ENCODE results near the gene ZNF664.

ZNF664 gene

GRCh38 chr12:123998344-123998990 lies 25.5 kb downstream of the ZNF664 start:
- H3K4me3 ChIP-seq (ENCODE audit: low read depth, low read length), result no peak overlapping the region
- TF ChIP-seq, protein P1, sequence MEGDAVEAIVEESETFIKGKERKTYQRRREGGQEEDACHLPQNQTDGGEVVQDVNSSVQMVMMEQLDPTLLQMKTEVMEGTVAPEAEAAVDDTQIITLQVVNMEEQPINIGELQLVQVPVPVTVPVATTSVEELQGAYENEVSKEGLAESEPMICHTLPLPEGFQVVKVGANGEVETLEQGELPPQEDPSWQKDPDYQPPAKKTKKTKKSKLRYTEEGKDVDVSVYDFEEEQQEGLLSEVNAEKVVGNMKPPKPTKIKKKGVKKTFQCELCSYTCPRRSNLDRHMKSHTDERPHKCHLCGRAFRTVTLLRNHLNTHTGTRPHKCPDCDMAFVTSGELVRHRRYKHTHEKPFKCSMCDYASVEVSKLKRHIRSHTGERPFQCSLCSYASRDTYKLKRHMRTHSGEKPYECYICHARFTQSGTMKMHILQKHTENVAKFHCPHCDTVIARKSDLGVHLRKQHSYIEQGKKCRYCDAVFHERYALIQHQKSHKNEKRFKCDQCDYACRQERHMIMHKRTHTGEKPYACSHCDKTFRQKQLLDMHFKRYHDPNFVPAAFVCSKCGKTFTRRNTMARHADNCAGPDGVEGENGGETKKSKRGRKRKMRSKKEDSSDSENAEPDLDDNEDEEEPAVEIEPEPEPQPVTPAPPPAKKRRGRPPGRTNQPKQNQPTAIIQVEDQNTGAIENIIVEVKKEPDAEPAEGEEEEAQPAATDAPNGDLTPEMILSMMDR (IDR thresholded peaks at IDR 0.05; ENCODE audit: low read depth, low read length), result no peak

- TF ChIP-seq, protein P1 (IDR thresholded peaks at IDR 0.05; ENCODE audit: low read depth, low read length), result no peak
- H3K4me3 ChIP-seq (ENCODE audit: low read depth, low read length), result no peak overlapping the region
These were observed 26.0 kb downstream of the ZNF664 start for GRCh38 chr12:123998991-123999359.

- H3K4me3 ChIP-seq (ENCODE audit: low read depth, low read length), result no peak overlapping the region
- TF ChIP-seq, protein P1 (IDR thresholded peaks at IDR 0.05; ENCODE audit: low read depth, low read length), result no peak
These were observed 27.1 kb downstream of the ZNF664 start for GRCh38 chr12:124000111-124000510.

DNA sequence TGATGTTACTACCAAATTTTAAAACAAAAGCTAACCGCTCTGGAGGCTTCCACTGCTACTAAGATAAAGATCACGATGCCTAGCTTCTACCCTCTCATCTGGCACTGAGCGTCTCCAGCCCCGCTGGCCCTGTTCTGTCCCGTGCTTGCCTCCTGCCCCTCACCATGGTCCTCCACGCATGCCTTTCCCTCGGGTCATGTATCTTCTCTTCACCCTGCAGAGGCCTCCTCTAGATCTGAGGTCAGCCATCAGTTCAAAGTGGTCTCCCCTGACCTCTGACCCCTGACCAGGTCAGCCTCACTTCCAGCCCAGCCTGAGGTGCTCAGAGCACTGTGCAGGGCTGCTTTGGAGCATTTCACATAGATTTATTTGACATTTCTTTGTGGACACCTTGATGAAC lies 28.3 kb downstream of the ZNF664 start:
- TF ChIP-seq, protein P1 (IDR thresholded peaks at IDR 0.05; ENCODE audit: low read depth, low read length), result no peak
- H3K4me3 ChIP-seq (ENCODE audit: low read depth, low read length), result no peak overlapping the region

- no peak overlapping the region for H3K4me3 ChIP-seq (ENCODE audit: low read depth, low read length)
These were observed 29.1 kb downstream of the ZNF664 start for GRCh38 chr12:124002021-124002644.

DNA sequence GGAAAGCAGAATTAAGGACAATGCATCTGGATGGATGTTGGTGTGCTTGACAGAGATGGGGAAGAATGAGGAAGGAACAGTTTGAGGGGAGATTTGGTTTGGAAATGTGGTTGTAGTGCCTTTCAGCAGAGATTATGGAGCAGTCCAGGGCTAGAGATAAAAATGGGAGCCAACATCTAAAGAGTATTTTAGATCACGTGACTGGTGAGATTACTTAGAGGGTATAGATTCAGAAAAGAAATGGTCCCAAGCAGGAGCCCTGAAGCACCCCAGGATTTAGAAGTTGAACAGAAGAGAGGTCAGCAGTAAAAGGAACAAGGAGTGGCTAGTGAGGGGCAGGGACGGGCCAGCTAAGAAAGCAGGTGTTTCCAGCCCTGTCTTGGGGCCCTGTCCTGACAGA lies 29.6 kb downstream of the ZNF664 start:
- TF ChIP-seq, protein P1 (IDR thresholded peaks at IDR 0.05; ENCODE audit: low read depth, low read length), result no peak

More at GRCh38 chr12:124002021-124002644, 29.1 kb downstream of the ZNF664 start:
- TF ChIP-seq, protein P1 (IDR thresholded peaks at IDR 0.05; ENCODE audit: low read depth, low read length), result no peak

GRCh38 chr12:124004233-124004875 lies 31.3 kb downstream of the ZNF664 start:
- no peak overlapping the region for H3K4me3 ChIP-seq (ENCODE audit: low read depth, low read length)
- TF ChIP-seq, protein P1 (IDR thresholded peaks at IDR 0.05; ENCODE audit: low read depth, low read length), result no peak

More for the DNA sequence above, 29.6 kb downstream of the ZNF664 start:
- H3K4me3 ChIP-seq (ENCODE audit: low read depth, low read length), result no peak overlapping the region
